GM19023 (cell line): ENCODE measurements around the gene GRAMD4.

Source experiments
- ATAC-seq: cut with Tn5 transposase; IDR thresholded peaks from one replicate; pipeline ENCODE4 v1.9.1; 2021; ENCODE audit warnings: mild to moderate bottlenecking, moderate library complexity; ENCODE audit not compliant: unreplicated experiment

GRAMD4 gene

DNA sequence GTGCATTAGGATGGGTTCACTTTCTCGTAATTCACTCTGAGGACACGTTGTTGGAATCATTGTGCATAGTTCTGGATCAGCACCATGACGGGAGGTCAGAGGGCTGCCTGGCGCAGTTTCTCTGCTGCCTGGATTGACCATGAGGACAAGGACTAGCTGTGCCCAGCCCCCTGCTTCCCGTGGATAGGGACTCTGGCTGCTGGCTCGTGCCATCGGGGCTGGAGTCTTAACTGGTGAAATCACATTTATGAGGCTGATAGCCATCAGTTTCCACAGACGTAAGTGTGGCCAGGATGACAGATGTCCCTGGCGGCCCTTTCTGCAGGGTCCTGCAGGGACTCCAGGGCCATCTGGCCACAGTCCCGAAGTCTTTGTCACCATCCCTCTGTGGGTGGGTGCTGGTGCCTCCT, 24.1 kb upstream of the GRAMD4 start:
- ATAC-seq = no peak

DNA sequence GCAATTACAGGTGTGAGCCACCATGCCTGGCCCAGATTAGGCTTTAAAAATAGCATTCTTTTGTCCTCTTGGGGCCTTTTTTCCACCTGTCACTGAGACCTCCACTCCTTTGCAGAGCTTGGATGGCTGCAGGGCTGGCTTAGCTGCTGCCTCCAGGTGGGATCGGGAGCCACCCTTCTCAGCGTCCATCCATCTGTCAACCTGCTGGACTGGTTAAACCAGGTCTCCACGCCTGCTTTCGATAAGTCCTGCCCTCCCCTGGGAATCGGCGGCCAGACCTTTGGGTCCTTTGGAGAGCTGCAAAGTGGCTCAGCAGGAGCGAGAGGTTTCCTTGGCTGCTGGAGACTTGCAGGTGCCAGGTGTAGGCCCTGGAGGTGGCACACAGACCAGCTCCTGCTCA, 23.4 kb upstream of the GRAMD4 start:
- no peak for ATAC-seq

DNA sequence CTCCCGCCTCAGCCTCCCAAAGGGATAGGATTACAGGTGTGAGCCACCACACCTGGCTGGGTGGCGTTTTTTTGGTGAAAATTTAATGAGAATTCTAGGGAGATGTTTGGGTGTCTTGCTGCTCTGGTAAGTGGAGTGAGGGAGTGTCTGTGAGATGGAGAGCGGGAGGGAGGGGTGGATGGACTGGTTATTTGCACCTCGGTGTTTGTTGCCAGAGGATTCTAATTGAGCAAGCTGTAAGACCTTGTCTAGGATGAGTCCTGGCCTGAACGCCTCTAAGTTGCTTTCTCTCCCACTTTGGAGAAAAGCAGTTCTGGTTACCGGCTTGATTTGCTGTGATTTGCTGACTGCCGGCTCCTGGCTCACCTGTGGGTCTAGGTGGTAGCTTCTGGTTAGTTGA, 22.0 kb upstream of the GRAMD4 start:
- no peak for ATAC-seq

DNA sequence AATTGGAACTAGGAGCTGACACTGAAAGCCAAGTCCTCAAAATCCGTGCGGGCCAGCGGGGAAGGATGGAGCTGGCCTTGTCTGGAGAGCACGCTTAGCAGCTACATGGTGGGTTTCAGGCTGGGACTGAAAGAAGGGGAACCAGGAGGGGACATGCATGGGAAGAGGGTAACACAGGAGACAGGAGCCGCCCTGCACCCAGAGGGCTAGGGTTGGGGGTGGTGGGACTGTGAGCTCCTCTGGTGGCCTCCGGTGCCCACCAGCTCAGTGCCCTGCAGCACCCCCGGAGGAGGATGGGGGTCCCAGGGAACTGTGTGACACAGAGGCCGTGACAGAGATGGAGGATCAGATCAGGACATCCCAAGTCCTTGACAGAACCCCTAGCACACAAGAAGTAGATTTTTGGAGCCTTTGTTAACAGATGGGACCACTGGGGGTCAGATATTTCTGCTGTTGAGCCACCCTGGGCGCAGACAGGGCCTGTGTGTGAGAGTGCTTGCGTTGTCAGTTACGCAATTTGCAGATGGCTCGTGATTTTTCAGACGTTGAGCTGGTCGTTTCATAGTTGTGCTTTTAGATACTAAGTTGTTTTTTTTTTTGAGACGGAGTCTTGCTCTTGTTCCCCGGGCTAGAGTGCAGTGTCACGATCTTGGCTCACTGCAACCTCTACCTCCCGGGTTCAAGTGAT, 21.3 kb upstream of the GRAMD4 start:
- ATAC-seq = no peak

DNA sequence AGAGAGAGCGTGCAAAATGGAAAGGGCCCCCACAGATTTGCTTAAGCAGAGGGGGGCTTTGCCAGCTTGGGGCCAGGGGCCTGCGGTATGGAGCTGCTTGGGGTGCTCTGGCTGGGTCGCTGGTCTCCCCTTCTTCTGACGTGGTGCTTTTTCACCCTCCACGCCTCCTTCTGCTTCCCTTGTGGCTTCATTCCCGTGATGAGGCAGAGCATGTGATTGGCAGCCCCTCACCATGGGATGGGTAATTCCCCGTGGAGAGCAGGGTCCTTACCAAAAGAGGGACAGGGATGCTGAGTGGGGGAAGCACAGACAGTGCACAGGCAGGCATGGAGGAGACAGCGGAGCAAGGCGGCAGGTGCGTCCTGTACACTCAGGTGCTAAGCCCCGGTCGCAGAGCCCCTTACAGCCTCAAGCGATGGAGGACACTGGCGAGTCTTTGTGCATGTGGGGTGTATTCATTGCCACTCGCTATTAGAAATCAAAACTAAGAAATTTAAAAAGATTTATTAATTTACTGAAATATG, 19.9 kb upstream of the GRAMD4 start:
- no peak for ATAC-seq

DNA sequence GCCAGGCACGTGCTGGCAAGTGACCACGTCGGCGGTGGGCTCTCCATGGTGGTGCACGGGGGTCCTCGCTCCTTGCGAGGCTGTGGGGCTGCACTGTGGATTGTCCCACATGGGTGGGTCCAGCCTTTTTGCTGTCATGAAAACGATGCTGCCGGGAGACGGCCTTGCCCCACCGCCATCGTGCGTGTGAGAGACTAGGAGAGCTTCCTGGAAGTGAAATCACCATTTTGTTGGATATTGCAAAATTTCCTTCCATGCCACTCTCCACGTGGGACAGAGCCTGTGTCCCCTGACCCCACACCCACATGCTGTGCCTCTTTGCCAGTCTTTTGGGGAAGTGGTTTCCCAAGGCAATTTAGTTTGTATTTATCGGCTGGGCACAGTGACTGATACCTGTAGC, 18.2 kb upstream of the GRAMD4 start:
- no peak for ATAC-seq

DNA sequence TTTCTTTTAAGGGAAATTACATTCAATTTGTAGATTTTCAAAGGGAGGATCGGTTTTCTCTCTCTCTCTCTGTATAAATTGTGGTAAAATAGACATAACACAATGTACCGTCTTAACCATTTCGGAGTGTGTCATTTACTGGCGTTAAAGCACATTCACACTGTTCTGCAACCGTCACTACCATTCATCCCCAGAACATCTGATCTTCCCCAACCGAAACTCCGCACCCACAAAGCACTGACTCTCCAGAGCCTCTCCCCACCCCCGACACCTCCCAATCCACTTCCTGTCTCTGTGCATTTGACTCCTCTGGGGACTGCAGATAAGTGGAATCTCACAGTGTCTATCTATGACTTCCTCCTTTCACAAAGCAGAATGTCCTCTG, 15.9 kb upstream of the GRAMD4 start:
- no peak for ATAC-seq

DNA sequence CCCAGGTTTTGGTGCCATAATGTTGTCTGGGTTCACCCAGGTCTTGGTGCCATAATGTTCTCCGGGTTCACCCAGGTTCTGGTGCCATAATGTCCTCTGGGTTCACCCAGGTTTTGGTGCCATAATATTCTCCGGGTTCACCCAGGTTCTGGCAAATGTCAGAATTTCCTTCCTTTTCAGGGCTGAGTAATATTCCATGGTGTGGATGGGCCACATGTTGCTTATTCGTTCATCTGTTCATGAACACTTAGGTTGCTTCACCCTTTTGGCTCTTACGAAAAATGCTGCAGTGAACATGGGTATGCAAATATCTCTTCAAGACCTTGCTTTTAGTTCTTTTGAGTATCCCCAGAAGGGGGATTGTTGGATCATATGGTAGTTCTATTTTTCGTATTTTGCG, 15.1 kb upstream of the GRAMD4 start:
- ATAC-seq = no peak

DNA sequence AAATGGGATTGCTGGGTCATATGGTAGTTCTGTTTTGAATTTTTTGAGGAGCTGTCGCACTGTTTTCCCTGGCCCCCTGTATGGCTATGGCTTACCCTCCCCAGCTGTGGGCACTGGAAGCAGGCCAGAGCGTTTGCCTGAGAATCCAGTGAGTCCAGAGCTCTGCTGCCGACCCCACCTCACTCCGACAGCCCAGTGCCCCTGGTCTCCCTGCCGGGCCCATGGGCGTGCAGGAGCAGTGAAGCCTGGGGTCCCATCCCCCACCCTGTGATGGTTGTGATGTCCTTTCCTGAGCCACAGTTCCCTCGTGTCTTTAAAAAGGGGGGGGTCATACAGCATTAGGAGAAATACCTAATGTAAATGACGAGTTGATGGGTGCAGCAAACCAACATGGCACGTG, 13.3 kb upstream of the GRAMD4 start:
- ATAC-seq = no peak

DNA sequence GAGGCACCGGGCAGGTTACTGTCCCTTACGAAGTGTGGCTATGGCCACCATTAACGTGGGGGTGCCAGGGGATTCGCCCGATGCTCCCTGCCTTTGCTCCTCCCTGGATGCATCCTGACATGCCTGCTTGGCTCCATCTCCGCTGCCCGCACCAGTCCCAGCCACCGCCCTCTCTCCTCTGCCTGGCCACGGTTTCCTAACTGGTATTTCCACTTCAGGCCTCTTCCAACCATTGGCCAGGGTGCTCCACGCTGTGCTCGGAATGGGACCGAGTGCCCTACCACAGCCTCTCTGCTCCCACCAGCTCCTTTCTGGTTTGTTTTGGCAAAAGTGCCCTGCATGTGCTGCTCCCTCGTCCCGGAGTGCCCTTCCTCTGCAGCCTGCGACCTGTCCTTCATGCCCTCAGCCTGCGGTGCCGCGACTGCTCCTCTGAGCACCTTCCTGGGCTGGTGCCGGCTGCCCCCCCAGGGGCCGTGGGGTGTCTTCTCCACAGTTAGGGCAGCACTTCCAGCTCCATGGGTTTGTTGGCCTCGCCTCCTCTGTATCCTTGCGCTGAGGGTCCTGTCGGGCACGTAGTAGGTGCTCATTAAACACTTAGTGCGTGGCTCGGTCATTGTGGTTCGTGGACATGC, 12.6 kb upstream of the GRAMD4 start:
- no peak for ATAC-seq

DNA sequence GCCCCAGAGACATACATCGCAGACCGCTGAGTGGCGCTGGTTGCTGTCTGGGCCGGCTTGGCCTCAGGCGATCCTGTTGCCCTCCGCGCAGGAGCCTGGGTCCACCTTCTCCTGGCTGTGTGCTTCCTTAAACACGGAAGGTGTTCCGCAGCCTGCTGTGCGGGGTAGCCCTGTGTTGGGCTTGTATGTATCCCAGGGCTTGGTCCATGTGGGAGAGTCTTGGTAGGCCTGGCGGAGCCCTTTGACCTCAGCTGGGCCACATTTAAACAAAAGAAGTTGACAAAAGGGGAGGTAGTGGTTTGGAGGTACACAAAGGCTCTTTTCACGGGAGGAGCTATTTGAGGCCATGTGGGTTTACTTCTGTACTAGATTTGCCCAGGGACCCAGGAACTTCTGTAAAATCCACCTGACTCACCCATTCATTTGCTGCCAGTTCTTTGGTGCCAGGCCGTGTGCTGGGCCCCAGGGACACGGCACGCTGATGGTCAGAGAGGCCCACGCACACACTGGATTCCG, 11.0 kb upstream of the GRAMD4 start:
- no peak for ATAC-seq

DNA sequence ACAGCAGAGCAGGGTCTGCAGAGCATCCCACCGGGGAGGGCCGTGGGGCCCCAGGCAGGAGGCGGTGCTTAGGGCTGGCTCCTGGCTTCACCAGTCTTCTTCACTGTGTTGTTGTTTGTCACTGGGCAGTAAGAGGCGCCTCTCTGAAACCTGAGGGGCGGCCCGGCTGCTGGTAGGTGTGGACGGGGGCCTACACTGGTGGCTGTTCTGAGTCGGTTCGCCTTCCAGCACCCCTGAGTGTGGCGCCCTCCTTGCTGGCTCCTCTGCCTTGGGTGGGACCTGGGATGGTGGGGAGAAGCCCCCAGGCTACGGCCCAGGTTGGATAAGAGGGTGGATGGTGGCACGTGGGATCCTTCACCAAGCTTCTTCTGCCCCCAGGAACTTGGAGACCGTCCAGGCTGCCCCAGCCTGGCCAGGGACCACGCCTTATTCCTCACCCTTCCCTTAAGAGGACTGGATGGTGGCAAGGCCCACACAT, 10.4 kb upstream of the GRAMD4 start:
- ATAC-seq = no peak

DNA sequence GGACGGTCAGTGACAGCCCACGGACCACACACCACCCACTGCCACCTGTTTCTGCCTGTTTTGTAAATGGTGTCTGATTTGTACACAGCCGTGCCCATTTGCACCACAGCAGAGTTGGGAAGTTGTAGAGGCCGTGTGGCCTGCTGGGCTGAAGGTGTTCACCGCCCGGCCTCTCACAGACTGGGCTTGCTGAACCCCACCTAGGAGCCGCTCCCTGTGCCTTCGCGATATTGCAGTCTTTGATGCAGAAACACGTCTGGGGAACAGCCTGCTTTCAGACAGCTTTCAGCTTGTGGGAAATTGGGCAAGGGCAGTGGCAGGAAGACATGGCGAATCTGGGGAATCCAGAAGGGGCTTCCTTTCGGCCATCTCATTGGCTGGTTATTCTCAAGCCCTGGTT, 9.8 kb upstream of the GRAMD4 start:
- ATAC-seq = no peak

DNA sequence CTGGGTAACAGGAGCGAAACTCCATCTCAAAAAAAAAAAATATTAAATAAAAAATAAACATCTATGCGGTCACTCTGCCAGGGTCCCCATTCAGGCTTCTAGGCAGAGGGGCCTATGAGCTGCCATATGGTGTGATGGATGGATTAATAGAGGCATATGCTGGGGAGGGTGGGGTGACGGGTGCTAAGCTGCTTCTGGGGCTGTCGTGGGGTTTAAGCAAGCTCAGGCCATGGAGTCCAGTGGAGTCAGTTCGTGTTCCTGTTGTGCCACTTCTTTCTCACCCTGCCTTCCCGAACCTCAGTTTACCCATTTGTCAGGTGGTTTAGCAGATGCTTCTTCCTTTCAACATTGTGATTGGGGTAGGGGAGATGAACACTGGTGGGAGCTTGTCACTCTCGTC, 9.0 kb upstream of the GRAMD4 start:
- ATAC-seq = no peak

DNA sequence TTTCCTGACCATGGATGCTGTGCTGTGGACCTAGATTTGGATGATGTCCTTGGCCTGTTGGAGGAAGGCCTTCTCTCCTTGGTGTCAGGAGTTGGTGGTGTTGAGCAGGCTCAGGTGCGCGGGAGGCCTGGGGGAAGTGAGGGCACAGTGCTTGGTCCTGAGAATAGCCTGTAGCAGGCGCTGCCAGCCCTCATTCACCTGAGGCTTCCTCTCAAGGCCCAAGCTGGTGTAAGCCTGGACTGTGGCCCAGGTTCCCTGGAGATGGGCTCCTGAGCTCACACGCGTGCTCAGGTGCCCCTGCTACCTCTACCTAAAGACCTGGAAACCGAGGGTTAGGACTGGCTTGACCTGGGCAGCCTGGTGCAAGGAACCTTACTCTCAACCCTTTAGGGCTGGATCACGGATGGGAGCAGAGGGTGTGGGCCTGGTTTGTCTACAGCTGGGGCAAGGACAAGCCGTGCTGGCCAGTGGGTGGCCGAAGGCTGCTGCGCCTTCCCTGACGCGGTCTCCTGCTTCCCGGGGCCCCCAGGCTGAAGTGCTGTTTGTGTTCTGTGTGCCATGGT, 7.8 kb upstream of the GRAMD4 start:
- no peak for ATAC-seq

DNA sequence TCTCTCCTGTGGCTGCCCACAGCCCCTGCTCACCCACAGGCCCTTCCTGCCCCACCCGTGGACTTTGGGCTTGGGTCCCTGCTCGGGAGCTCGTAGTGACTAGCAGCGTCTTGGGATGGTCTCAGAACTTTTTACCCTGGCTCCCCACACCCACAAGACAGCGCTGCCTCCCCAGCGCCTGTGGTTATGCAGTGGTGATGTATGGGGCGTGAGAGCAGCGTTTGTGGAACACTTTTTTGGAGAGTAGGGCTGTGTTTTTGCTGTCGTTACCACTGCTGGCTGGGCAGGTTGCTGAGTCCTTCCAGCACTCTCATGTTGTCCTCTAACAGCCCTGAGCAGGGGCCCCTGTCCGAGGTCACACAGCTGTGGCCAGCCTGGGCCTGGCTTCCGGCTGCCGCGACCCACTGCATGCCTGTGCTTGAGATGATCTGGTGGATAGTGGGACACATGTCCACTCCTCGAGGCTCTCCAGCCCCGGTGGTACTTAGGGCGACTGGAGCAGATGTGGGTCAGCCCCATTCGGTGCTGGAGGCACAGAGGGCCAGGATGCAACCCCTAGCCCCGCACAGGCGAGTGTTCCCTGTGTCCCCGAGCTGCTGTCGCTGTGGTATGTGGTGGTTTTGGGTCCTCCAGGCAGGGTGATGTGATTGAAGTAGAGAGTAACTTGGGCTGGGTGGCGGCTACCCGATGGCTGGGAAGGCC, 7.1 kb upstream of the GRAMD4 start:
- ATAC-seq = no peak

DNA sequence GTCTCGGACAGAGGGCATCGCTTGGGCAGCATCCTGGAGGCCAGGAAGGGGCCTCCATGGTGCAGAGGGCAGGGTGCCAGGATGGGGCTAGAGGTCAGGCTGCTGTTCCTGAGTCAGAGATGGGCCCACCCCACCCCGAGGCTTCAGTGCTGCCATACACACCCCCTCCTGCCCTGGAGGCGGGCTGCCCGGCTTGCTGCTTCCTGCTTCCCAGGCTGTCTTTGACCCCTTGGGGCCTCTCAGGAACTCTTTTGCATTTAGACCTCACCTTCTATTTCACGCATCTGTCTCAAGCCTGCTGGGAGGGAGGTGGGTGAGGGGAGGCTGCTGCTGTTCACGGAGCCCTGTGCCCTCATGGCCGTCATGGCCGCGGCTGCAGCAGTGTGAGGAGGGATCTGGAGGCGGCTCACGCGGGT, 6.6 kb upstream of the GRAMD4 start:
- no peak for ATAC-seq

DNA sequence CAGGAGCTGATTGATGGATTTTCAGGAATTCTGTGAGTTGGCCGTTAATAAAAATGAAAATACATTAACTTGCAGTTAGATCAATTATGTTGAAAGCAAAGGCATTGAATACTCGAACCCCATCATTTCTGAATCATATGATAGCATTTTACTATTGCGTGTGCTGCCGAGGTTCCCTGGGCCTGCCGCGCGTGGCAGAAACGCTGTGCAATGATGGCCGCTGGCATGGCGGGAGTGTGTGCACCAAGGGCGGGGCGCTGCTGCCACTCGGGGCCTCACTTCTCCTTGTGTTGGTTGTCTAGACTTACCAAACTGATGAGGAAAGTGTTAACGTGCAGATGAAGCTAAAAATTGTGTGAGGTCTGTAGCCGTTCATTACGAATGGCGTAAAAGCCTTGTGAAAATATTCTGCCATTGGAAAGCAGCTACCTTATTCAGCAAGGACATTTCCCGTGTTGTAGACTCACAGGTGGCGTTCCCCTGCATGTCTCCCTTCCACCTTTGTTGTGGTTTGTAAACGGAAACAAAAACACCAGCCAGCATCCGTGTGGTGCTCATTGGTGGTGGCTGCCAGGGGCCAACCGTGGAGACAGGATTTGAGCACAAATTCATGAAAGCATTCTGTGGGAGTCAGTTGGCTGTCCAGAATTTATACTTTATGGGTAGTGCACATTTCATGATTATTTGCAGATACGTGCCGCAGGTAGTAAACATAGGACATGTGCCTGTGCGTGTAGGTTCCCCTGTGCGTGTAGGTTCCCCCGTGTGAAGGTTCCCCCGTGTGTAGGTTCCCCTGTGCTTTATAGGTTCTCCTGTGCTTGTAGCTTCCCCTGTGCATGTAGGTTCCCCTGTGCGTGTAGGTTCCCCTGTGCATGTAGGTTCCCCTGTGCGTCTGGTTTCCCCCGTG, 5.9 kb upstream of the GRAMD4 start:
- no peak for ATAC-seq

DNA sequence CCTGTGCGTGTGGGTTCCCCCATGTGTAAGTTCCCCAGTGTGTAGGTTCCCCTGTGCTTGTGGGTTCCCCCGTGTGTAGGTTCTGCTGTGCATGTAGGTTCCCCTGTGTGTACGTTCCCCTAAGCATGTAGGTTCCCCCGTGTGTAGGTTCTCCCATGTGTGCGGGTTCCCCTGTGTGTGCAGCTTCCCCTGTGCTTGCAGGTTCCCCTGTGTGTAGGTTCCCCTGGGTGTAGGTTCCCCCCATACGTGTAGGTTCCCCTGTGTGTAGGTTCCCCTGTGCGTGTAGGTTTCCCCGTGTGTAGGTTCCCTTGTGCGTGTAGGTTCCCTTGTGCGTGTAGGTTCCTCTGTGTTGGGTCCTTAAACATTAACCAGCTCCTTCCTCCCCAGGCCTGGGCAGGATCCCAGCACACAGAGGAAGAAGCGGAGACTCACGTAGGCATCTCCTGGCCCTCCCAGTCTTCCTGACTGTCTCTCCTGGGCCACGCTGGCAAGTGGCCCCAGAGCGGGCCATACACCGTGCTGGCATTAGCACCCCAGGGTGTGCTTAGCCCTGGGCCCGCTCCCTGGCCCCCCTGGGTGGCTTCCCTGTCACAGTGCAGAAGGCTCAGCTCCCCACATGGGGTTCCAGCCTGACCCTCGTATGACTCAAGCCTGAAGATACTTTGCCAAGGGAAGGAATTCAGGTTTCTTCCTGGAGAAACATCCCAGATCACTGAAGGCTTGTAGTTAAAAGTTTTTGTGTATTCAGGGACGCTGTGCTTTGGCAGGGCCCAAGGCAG, 2.8 kb upstream of the GRAMD4 start:
- ATAC-seq = no peak
